ENCODE measurements around the gene OSBPL8.

OSBPL8 gene

GRCh38 chr12:76583301-76583700, 23.7 kb upstream of the OSBPL8 start:
- TF ChIP-seq CTCF (IDR thresholded peaks at IDR 0.05; ENCODE audit: poor library complexity, severe bottlenecking) = no peak
- H3K27me3 ChIP-seq (ENCODE audit: insufficient read depth, poor library complexity, severe bottlenecking) = no peaks in the 10 kb centered on the region

GRCh38 chr12:76573840-76574373, 14.3 kb upstream of the OSBPL8 start:
- no peaks in the 10 kb centered on the region for H3K36me3 ChIP-seq (ENCODE audit: low read depth)
- H3K4me3 ChIP-seq (ENCODE audit: severe bottlenecking) = no peak overlapping the region
- no peaks in the 10 kb centered on the region for H3K4me1 ChIP-seq (ENCODE audit: insufficient read depth, poor library complexity, severe bottlenecking)
- ATAC-seq (ENCODE audit: low read depth) = no peak
- H3K9me3 ChIP-seq (ENCODE audit: severe bottlenecking) = no peaks in the 10 kb centered on the region
- no peak for TF ChIP-seq CTCF (IDR thresholded peaks at IDR 0.05; ENCODE audit: poor library complexity, severe bottlenecking)
- H3K27me3 ChIP-seq (ENCODE audit: insufficient read depth, poor library complexity, severe bottlenecking) = no peaks in the 10 kb centered on the region
- no peak overlapping the region for H3K27ac ChIP-seq (ENCODE audit: poor library complexity, severe bottlenecking)
- no peak for DNase-seq (ENCODE audit: low spot score)

More at GRCh38 chr12:76583301-76583700, 23.7 kb upstream of the OSBPL8 start:
- DNase-seq (ENCODE audit: low spot score) = no peak
- Histone ChIP-seq H3K4me3 (ENCODE audit: severe bottlenecking) (no peak overlapping the region), H3K27ac (ENCODE audit: poor library complexity, severe bottlenecking) (no peak overlapping the region), H3K9me3 (ENCODE audit: severe bottlenecking) (no peaks in the 10 kb centered on the region), H3K36me3 (ENCODE audit: low read depth) (no peaks in the 10 kb centered on the region), H3K4me1 (ENCODE audit: insufficient read depth, poor library complexity, severe bottlenecking) (no peaks in the 10 kb centered on the region)
- ATAC-seq (ENCODE audit: low read depth) = no peak

- ATAC-seq (ENCODE audit: low read depth) (no peak), DNase-seq (ENCODE audit: low spot score) (no peak)
- H3K36me3 ChIP-seq (ENCODE audit: low read depth) = no peaks in the 10 kb centered on the region
- no peaks in the 10 kb centered on the region for H3K9me3 ChIP-seq (ENCODE audit: severe bottlenecking)
- no peaks in the 10 kb centered on the region for H3K4me1 ChIP-seq (ENCODE audit: insufficient read depth, poor library complexity, severe bottlenecking)
- no peak overlapping the region for H3K4me3 ChIP-seq (ENCODE audit: severe bottlenecking)
- H3K27ac ChIP-seq (ENCODE audit: poor library complexity, severe bottlenecking) = no peak overlapping the region
- no peak for TF ChIP-seq CTCF (IDR thresholded peaks at IDR 0.05; ENCODE audit: poor library complexity, severe bottlenecking)
- H3K27me3 ChIP-seq (ENCODE audit: insufficient read depth, poor library complexity, severe bottlenecking) = no peaks in the 10 kb centered on the region
These were observed 11.7 kb upstream of the OSBPL8 start for GRCh38 chr12:76571256-76571655.

- Histone ChIP-seq H3K9me3 (ENCODE audit: severe bottlenecking) (no peaks in the 10 kb centered on the region), H3K36me3 (ENCODE audit: low read depth) (no peaks in the 10 kb centered on the region), H3K4me1 (ENCODE audit: insufficient read depth, poor library complexity, severe bottlenecking) (no peaks in the 10 kb centered on the region), H3K27ac (ENCODE audit: poor library complexity, severe bottlenecking) (no peak overlapping the region), H3K4me3 (ENCODE audit: severe bottlenecking) (no peak overlapping the region), H3K27me3 (ENCODE audit: insufficient read depth, poor library complexity, severe bottlenecking) (no peaks in the 10 kb centered on the region)
- DNase-seq (ENCODE audit: low spot score) = no peak
- no peak for ATAC-seq (ENCODE audit: low read depth)
- no peak for TF ChIP-seq CTCF (IDR thresholded peaks at IDR 0.05; ENCODE audit: poor library complexity, severe bottlenecking)
These were observed 10.4 kb upstream of the OSBPL8 start for GRCh38 chr12:76569685-76570604.

All from RWPE2 (cell line).